C4-2B (cell line): ENCODE measurements around the gene ZNF592.

Experiments
- H3K27ac ChIP-seq: fragments of 450-650 bp; 2 replicates; pipeline ENCODE4 v1.5.1; 2017
- ZFX ChIP-seq: fragments of 450-650 bp; IDR thresholded peaks from 2 replicates; pipeline ENCODE4 v1.6.1; 2017
- TF ChIP-seq, protein P1 (sequence below): fragments of 450-650 bp; conservative IDR thresholded peaks from 2 replicates; pipeline ENCODE4 v1.5.1; 2017; ENCODE audit warnings: mild to moderate bottlenecking

ZNF592 gene

DNA sequence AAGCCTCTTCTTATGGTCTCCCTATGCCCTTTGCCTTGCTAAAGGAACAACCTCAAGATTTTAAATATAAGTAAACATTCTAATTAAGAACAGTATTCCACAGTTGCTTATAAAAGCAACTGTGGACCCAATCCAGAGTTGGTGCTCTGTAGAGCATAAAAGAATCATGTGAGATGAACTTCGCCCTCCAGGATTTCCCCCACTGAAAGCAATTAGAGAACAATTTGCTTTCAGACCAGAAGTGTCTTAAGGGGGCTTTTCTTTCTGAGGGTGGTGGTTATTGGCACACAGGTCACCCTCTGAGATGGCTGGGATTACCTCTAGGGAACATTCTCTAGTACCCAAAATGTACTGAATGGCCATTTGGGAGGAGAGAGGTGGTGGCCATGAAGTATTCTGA lies 10.6 kb downstream of the ZNF592 start:
- TF ChIP-seq ZFX: no peak
- TF ChIP-seq, protein P1, sequence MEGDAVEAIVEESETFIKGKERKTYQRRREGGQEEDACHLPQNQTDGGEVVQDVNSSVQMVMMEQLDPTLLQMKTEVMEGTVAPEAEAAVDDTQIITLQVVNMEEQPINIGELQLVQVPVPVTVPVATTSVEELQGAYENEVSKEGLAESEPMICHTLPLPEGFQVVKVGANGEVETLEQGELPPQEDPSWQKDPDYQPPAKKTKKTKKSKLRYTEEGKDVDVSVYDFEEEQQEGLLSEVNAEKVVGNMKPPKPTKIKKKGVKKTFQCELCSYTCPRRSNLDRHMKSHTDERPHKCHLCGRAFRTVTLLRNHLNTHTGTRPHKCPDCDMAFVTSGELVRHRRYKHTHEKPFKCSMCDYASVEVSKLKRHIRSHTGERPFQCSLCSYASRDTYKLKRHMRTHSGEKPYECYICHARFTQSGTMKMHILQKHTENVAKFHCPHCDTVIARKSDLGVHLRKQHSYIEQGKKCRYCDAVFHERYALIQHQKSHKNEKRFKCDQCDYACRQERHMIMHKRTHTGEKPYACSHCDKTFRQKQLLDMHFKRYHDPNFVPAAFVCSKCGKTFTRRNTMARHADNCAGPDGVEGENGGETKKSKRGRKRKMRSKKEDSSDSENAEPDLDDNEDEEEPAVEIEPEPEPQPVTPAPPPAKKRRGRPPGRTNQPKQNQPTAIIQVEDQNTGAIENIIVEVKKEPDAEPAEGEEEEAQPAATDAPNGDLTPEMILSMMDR: no peak
- H3K27ac ChIP-seq: no peak overlapping the region

DNA sequence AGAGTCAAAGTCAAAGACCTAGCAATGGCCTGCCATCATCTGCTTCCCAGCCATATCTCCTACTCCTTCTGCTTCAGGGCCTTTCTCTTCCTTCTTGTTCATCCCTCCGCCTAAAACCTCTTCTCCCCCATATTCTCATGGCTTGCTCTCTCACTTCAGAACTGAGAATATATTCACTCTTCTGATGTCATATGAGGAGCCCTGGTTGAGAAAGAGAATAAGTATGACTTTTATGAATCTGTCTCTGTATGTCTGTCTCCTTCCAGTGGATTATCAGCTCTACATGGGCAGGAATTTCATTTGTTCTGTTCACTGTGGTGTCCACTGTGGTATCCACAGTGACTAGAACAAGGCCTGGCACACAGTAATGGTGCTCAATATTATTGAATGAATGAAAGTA lies 11.8 kb downstream of the ZNF592 start:
- H3K27ac ChIP-seq: no peak overlapping the region
- TF ChIP-seq ZFX: no peak
- TF ChIP-seq, protein P1: no peak

DNA sequence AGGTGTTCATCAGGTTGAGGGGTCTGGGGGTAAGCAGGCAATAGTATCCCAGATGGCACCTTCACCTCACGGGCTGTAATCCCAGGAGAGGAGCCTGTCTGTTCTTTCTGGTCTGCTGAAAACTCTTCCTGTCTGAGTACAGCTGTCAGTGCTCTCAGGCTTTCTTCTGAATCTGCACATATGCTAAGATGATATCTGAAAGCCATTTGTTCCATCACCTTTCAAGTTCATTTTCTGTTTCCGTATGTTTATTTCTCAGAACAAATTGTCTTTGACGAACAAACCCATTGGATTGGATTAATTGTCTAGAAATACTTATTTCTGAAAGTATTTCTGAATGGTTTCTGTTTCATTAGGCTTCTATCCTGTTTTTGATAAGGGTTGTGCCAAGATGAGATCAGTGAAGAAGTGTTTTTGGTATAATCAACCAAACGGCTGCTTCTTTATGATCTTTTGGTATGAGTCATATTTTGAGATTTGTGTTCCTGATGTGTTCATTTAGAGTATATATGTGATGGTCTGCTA lies 13.3 kb downstream of the ZNF592 start:
- TF ChIP-seq, protein P1: no peak
- TF ChIP-seq ZFX: no peak
- no peak overlapping the region for H3K27ac ChIP-seq

DNA sequence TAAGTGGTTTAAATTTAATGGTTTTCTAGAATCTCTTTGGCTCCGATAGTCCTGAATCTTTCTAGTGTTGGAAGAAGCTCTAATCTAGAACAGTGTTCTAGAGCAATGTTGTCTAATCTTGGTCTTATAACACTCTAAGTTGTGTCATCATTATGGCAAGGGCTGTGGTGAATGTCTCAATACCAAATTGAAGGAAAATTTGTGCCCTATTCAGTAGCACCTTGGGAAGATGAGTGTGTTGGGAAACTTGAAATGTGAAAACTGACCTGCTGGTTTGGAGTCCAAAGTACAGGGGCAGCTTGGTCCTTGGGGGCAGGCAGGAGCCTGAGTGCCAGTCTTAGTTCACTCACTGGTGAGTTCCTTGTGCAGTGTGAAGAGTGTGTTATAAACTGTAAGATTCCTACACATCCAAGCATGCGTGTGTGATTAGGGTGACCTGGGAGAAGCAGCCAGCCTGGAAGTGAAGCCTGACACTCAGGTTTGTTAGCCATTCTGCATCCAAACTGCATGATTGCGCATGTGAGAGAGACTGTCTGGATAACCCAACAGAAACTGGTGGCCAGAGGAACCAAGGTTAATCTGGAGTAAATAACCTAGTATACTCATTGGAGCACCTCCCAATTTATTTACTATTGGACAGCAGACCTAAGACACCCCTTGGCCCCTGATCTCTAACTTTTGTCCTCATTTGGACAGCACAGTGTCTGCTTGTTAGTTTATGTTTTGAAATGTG lies 14.6 kb downstream of the ZNF592 start:
- H3K27ac ChIP-seq: no peak overlapping the region
- no peak for TF ChIP-seq ZFX
- TF ChIP-seq, protein P1: no peak

DNA sequence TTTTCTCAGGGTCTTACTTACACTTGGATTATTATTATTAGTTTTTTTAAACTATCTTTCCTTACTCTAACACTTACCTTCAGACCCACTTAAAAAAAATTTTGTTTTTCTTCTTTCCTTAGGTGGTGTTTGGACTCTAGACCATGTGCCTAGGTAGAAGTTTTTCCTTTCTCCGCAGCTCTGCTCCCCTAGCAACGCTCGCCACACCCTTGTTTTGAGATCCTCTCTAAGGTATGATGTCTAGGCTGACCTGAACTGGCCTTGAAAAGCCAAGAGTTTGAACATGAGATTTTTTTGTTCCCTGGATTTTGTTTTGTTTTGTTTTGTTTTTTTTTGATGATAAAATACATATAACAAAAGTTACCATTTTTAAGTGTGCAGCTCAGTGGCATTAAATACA lies 16.2 kb downstream of the ZNF592 start:
- H3K27ac ChIP-seq: no peak overlapping the region
- TF ChIP-seq, protein P1: no peak
- no peak for TF ChIP-seq ZFX

DNA sequence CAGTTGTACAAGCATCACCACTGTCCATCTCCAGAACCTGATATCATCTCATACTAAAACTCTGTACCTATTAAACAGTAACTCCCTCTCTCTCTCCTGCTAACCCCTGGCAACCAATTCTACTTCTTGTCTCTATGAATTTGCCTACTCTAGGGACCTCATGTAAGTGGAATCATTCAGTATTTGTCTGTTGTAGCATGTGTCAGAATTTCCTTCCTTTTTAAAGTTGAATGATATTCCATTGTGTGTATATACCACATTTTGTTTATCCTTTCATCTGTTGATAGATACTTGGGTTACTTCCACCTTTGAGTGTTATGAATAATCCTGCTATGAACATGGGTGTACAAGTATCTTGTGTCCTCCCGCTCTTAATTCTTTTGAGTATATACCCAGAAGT lies 16.6 kb downstream of the ZNF592 start:
- TF ChIP-seq ZFX: no peak
- TF ChIP-seq, protein P1: no peak

DNA sequence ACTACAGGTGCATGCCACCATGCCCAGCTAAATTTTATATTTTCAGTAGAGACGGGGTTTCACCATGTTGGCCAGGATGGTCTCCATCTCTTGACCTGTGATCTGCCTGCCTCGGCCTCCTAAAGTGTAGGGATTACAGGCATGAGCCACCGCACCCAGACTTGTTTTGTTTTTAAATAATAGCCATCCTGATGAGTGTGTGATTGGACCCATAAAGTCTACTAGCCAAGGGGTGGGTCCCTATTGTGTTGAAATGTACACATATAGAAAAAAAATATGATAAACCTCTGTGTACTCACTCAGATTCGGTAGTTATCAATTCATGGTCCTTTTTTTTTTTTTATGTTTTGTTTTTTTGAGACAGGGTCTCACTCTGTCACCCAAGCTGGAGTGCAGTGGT lies 17.3 kb downstream of the ZNF592 start:
- H3K27ac ChIP-seq: no peak overlapping the region
- TF ChIP-seq ZFX: no peak
- TF ChIP-seq, protein P1: no peak

More for the DNA sequence above, 16.6 kb downstream of the ZNF592 start:
- H3K27ac ChIP-seq: no peak overlapping the region
